HG03457 (cell line): ENCODE results near the gene STRN4.
"Not testable (repeated sequence)": the region's sequence is repeated elsewhere in the genome, so short reads cannot be mapped to it uniquely, and the experiment has no call there.

Experiments
- ATAC-seq: cut with Tn5 transposase; IDR thresholded peaks from one replicate; pipeline ENCODE4 v1.9.1; 2021; ENCODE audit warnings: moderate number of reproducible peaks; ENCODE audit not compliant: unreplicated experiment

The STRN4 gene

GRCh38 chr19:46715975-46716671, 30.1 kb downstream of the STRN4 start:
- no peak for ATAC-seq

- no peak for ATAC-seq
These were observed 30.7 kb downstream of the STRN4 start for GRCh38 chr19:46715620-46715974.

- ATAC-seq: no peak
These were observed 31.7 kb downstream of the STRN4 start for GRCh38 chr19:46714444-46715106.

- ATAC-seq: no peak
These were observed 32.3 kb downstream of the STRN4 start for GRCh38 chr19:46713781-46714443.

GRCh38 chr19:46712768-46713338, 33.4 kb downstream of the STRN4 start:
- not testable (repeated sequence) for ATAC-seq

GRCh38 chr19:46710687-46711086, 35.6 kb downstream of the STRN4 start:
- no peak for ATAC-seq

GRCh38 chr19:46704379-46705076, 41.7 kb downstream of the STRN4 start:
- no peak for ATAC-seq

GRCh38 chr19:46700704-46701103, 45.5 kb downstream of the STRN4 start:
- ATAC-seq: no peak

GRCh38 chr19:46698395-46699321, 47.6 kb downstream of the STRN4 start:
- no peak for ATAC-seq

- ATAC-seq: no peak
These were observed 48.9 kb downstream of the STRN4 start for GRCh38 chr19:46697204-46697960.

- no peak for ATAC-seq
These were observed 49.4 kb downstream of the STRN4 start for GRCh38 chr19:46696866-46697203.

- ATAC-seq: no peak
These were observed 50.2 kb downstream of the STRN4 start for GRCh38 chr19:46696052-46696451.

GRCh38 chr19:46693760-46694159, 52.5 kb downstream of the STRN4 start:
- no peak for ATAC-seq

GRCh38 chr19:46692918-46693722, 53.1 kb downstream of the STRN4 start:
- no peak for ATAC-seq

- no peak for ATAC-seq
These were observed 54.3 kb downstream of the STRN4 start for GRCh38 chr19:46691948-46692347.

GRCh38 chr19:46691104-46691503, 55.1 kb downstream of the STRN4 start:
- ATAC-seq: no peak

GRCh38 chr19:46689358-46689757, 56.9 kb downstream of the STRN4 start:
- ATAC-seq: no peak

- ATAC-seq: no peak
These were observed 58.7 kb downstream of the STRN4 start for GRCh38 chr19:46687438-46688145.
